ENCODE measurements around the gene ENO3.

DNA sequence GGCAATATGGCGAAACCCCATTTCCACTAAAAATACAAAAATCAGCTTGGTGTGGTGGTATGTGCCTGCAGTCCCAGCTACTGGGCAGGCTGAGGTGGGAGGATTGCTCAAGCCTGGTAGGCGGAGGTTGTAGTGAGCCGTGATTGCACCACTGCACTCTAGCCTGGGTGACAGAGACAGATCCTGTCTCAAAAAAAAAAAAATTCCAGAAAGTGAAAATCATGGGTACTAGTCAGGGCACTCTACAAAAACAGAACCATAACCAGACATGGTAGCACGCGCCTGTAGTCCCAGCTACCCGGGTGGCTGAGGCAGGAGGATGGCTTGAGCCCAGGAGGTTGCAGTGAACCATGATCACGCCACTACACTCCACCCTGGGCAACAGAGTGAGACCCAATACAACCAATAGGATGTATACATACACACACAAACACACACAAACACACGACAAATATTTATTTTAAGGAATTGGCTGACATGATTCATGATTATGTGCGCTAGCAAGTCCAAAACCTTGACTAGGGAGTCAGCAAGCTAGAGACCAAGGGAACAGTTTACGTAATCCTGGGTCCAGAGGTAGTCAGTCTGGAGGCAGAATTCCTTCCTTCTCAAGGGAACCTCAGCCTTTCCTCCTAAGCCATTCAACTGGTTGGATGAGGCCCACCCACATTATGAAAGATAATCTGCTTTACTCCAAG, 30.4 kb upstream of the ENO3 start:
- TF ChIP-seq, protein P1, sequence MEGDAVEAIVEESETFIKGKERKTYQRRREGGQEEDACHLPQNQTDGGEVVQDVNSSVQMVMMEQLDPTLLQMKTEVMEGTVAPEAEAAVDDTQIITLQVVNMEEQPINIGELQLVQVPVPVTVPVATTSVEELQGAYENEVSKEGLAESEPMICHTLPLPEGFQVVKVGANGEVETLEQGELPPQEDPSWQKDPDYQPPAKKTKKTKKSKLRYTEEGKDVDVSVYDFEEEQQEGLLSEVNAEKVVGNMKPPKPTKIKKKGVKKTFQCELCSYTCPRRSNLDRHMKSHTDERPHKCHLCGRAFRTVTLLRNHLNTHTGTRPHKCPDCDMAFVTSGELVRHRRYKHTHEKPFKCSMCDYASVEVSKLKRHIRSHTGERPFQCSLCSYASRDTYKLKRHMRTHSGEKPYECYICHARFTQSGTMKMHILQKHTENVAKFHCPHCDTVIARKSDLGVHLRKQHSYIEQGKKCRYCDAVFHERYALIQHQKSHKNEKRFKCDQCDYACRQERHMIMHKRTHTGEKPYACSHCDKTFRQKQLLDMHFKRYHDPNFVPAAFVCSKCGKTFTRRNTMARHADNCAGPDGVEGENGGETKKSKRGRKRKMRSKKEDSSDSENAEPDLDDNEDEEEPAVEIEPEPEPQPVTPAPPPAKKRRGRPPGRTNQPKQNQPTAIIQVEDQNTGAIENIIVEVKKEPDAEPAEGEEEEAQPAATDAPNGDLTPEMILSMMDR (conservative IDR thresholded peaks at IDR 0.05) = no peak
- no peak for TF ChIP-seq EZH2 (IDR thresholded peaks at IDR 0.05; ENCODE audit: low read depth)

All from PC-9 (cell line).